GM18909 (cell line): ENCODE data around the gene CCR7.
"Not testable (repeated sequence)": the region's sequence is repeated elsewhere in the genome, so short reads cannot be mapped to it uniquely, and the experiment has no call there.

Source experiments
- ATAC-seq: cut with Tn5 transposase; IDR thresholded peaks from one replicate; pipeline ENCODE4 v1.9.1; 2021; ENCODE audit warnings: mild to moderate bottlenecking; ENCODE audit not compliant: unreplicated experiment, poor library complexity

CCR7 gene

DNA sequence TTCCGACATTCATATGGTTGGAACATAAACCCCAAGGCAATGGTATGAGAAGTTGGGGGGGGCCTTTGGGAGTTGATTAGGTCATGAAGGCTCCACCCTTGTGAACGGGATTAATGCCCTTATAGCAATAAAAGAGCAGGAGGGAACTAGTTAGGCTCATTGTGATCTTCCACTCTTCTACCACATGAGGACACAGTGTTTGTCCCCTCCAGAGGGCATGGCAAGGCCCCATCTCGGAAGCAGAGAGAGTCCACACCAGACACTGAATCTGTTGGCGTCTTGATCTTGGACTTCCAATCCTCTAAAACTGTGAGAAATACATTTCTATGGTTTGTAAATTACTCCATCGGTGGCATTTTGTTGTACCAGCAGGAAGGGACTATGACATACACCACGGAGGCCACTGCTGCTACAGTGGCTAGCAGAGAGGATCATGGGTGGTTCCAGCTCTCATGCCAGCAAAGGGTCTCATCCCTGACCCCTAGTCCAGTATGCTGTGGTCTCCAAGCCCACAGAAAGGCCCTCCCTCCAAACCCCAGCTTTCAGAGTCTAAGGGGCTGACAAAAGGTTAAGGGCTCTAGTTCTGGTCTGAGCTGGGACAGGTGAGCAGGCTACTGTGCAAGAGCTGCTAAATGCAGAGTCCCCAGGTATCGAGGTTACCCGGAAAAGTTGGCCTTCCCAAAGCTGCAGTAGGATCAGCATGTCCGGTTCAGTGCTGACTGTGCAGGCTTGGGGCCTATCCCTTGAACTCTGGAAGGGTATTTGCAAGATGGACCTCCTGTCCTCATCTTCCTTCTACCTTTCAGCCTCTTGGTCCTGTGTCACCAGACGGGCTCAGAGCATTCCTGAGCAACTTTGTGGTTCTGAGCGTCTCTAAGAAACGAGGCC, 12.2 kb downstream of the CCR7 start:
- no peak for ATAC-seq

DNA sequence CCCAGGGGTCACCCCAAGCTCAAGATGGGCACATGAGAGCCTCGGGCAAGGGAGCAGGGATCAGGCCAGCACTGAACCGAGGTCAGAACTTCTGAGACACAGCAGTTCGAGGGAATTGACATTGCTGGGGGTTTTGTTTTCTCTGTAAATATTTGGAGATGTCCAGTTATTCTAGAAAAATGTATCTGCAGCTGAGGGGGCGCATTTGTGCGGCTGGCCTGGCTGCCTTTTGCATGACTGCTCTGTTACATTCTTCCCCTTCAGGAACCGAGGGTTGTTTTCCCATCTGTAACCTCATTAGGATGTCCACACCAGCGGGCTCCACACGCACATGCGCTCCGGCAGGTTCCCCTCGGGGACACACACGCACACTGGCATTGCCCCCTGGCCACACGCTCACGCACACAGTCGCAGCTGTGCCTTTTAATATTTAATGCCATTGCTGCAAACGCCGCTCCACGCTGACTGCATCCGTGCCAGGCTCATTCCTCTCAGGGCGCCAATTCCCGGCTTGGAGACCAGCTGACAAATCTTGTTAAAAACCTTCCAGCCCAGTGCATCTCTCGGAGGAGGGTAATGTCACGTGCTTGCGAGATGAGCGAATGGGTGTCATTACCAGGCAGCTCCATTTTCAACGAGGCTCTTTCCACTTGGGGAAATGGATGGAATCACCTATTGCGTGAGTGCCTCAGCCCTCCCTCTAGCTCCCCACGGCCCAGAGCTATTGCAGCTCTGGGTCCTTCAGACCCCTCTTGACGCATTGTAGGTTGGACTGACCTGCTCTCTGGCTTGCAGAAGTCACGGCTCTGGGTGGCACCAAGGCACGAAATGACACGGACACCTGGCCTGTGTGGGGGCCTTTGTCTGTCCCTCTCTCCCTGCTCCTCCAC, 13.1 kb downstream of the CCR7 start:
- ATAC-seq: no peak

DNA sequence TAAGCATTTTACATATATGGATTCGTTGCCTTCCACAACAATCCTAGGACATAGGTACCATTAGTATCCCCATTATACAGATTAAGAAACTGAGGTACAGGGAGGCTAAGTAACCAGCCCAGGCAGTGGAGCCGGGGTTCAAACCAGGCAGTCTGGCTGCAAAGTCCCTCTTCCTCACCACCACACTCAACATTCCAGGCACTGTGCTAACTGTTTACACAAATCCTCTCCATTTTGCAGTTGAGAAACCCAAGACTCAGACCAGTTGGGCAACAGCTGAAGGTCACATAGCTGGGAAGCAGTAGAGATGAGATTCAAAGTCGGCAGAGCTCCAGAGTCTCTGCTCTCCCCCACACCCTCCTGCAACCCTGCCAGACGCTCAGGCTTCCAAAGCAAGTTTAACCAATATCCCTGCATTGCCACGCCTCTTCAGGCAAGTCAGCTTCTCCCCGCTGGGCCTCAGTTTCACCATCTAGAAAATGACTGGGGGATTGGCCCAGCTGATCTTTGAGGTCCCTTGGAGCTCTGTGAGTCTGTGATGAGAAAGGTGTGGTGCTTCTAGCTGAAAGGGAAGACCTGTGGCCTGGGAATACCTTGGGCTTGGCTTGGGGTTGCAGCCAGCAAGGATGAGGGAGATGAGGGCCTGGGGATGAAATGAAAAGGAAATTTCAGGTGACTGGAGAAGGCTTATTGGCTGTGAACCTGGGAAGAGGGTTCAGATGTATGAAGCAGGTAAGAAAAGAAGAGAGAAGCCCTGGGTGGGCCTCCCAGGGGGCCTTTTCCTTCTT, 14.0 kb downstream of the CCR7 start:
- no peak for ATAC-seq

DNA sequence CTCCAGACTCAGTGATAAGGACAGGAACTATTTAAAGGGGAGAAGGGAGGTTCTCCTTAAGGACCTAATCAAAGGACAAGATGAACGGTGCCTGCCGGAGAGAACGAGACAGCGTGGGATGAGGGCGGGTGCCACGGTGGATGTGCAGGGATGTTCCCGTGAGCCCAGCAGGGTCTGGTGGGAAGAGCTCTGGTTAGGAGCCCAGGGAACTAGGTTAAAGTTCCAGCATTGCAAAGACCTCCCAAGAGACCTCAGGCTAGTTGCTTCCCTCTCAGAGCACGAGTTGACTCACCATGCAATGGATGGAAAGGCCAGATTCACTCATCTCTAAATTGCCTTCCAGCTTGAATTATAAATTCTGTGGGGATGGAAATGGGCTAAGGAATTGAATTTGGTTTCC, 14.7 kb downstream of the CCR7 start:
- no peak for ATAC-seq

DNA sequence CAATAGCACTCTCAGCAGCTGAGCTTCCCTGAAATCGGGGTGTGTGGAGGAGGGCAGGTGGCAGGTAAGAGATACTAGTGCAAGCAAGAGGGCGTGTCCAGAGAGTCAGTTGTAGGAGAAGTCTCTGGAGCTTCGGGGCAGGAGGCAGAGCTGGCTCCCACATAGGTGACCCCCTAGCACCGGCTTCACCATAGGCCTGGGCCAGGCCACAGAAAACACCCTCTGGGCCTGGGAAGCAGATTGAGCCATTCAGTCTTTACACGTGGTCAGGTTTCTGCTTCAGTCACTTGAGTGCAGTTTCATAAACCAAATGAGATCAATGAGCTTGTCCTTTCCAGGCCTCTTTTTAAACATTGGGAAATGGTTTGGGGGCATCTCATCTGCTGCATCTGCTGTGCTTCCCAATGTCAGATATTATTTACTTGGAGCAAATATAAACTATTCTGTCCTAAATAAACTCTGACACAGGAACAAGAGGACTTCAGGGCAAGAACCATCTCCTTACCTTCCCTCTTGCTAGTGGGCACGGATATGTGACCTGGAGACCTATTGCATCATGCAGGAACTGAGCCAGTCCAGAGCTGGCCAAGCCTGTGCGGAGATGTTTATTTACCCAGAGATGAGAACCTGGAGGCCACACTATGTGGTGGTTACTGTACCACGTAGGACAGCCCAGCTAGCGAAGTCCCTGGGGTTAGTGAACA, 16.1 kb downstream of the CCR7 start:
- no peak for ATAC-seq

DNA sequence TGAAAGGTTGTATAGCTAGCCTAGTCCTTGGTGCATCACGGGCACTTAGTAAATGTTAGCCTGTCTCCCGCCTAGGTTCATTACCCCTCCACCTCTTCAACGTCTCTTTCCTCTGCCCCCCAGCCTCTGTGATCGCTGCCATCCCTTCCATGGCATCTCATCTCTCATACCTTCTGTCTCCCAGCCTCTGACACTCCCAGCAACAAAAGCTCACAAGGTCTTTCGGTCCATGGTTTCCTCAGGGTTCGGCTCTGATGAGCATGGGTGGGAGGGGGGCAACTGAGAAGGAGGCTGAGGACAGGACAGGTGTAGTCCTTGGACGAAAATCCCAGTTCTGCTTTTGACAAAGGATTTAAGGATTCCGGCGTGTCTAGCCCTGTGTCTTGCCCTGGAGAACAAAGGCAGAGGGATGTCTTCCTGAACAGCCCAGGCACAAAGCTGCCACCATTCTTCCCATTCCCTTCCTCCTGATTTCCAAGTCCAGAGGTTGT, 16.7 kb downstream of the CCR7 start:
- ATAC-seq: no peak

DNA sequence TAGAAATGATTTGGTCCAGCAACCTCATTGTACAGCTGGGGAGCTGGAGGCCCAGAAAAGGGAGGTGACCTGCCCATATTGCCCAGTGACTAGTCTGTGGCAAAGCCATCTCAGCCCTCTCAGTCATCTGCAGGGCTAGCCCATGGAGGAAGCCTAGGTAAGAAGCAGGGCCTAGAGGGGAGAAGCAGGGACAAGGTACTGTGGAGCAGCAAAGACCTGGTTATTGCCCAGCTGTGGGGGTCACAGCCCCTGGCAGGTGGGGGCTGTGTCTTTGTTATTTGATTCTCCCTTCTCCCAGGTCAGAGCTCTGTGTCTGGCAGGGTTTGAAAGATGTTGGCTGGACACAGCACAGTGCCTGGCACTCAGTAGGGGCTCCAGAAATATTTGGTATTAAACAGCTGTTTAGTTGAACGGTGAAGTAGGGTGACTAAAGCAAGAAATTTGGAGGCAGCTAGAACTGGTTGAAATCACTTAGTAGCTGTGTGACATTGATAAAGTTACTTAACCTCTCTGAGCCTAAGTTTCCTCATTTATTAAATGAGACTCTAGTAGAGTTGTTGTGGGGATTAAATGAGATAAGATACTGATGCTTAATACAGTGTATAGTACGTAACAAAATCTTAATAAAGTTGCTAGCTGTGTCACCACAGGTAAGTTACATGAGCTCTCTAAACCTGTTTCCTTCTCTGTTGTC, 17.3 kb downstream of the CCR7 start:
- ATAC-seq: no peak

DNA sequence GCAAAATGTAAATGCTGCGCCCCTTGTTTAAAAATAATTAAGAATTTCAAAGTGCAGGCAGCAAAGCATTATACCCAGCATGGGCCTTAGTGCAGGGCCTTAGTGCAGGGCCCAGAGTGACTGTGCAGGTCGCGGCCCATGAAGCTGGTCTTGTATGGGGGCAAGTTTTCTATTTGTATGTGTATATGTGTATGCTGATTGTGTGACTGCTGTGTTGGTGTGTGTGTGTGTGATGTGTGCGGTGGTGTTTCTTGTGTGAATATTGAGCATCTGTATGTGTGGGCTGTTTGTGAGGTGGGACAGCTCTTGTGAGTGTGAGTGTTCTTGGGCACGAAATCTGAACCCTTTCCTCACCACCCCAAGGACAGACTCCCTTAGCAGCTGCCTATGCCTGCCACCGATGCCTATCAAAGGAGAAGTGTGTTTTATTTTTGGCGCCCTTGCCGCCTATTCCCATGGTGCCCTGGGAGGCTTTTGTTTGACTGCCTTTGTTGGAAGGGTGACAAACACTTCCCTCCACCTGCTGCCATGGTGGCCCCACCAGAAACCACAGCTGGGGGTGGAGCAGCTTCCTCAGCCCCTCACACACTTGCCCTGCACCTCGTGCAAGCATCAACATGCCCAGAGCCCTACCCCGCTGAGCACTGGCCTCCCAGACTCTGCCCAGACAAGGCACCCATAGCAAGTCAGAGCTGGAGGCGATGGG, 18.0 kb downstream of the CCR7 start:
- ATAC-seq: no peak

DNA sequence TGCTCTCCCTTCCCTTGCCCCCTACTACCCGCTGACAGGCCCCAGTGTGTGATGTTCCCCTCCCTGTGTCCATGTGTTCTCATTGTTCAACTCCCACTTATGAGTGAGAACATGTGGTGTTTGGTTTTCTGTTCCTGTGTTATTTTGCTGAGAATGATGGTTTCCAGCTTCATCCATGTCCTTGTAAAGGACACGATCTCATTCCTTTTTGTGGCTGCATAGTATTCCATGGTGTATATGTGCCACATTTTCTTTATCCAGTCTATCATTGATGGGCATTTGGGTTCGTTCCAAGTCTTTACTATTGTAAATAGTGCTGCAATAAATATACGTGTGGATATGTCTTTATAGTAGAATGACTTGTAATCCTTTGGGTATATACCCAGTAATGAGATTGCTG, 18.8 kb downstream of the CCR7 start:
- ATAC-seq: not testable (repeated sequence)

DNA sequence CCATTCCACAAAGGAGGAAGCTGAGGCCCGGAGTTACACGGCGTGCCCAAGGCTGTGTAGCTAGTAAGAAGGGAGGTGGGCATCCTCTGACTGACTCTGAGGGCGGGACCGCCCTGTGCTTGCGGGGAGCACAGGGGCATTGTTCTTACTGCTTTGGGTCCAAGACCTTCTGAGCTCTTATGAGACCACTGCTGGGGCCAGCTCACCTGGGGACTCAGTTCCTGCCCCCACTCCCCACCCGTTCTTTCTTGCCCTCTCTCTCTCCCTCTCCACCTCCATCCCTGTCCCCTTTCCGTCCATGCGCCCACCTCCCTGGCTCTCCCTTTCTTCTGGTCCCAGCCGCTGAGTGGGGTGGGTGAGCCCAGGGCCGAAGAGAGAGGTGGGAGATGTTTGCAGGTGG, 19.6 kb downstream of the CCR7 start:
- ATAC-seq: no peak

DNA sequence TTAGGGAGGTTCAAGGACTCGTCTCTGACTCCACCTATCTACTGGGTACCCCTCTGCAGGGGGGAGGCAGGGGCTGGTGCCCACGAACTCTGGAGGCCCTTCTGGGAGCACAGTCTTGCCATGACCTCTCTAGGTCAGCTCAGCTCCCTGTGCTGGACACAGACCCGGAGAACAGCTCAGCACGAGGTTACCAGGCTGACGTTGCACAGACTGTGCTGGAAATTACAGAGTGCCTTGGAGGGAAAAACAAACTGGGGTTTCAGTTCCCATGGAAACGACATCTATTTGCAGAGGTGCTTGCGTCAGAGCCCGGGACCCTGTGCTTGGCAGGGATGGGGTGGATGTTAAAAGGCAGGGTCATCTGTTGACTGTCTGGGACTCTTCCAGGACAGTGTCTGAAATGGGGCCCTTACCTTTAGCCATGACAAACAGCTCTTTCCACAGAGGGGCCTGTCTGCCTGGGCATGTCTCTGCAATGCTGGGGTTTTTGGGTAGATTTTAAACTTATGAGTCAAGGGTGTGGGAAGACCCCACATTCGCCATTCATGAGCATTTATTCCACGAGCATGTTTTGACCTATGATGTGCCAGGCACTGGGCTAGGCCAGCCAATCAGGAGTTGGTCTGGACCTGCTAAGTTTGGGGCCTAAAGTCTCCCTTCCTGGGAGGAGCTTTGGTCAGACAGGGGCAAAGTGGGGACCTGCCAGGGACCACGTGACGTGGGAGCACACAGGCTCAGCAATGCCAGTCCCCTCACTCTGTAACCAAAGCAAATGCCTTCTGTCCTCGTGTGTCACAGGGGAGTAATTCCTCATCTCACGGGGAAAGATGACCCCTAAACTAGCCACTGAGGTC, 22.5 kb downstream of the CCR7 start:
- no peak for ATAC-seq

DNA sequence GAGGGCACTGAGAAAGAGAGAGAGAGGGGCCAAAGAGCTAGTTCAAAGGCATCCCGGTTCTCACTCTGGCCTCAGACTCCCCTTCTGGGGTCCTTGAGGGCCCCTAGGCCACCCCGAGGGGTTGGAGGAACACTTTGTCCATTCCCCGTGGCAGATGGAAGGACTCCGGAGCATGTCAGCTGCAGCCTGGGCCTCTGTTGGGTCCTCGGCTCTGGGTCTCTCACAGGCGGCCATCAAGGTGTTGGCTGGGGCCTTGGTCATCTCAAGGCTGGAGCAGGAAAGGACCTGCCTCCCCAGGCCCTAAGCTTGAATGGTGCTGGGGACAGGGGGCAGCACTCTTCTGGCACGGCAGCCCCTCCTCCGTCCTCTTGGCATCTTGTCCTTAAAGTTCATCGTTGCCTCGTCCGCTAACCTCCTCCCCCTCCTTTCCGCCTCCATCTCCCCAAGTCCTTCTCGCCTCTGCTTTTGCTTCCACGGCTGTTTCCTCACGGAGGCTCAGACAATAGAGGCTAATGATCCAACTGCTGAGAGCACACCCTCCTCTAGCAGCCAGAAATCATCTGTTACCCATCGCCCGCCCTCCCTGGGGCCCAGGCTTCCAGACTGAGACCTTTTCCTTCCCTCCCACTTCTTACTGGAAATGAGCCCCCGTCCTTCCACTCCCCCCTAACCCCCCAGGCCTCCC, 23.3 kb downstream of the CCR7 start:
- no peak for ATAC-seq

DNA sequence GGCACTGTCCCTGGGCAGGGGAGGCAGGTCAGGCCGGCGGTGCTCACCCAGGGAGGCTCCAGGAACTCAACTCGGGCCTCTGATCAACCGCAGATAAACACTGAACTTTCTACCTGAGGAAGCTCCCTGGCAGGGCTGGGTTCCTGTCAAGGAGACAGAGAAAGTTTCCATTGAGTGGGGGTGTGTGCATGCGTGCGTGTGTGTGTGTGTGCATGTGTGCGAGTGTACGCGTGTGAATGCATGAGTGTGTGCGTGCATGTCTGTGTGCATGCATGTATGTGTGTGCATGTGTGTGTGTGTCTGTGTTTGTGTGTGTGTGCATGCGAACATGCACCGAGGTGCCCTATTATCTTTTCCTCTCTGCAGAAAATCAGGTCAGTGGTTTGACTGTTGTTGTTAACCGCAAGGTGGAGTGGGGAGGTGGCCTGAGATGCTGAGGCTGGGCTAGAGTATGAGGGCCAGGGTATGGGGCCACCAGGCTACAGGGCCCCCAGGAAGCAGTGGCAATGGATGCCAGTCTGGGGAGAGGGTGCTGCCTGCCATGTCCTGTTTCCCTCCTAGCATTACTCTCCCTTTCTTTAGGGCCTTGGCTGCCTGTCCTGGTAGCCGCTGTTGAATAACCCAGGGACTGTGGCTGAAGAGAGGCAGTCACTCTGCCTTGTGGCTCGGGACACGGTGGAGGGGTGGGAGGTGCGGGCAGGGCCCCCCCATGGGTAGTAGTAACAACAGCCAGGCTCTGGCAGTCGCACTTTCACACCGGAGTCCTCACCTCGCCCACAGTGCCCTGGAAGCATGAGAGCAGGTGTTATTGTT, 24.0 kb downstream of the CCR7 start:
- no peak for ATAC-seq

DNA sequence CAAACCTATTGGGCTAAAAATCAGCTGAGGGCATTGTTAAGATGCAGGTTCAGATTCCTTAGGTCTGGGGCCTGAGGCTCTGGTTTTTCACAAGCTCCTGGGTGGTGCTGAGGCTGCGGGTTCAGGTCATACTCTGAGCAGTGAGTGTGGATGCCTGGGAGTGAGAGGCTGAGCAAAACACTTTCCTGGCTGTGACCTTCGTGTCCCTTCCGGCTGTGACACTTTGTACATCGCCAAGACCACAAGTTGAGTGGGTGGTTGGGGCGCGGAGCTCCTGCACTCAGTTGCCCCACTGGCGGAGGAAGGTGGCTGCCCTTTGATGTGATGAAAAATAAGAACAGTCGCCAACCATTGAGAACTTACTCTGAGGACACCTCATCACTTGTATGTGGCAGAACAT, 24.8 kb downstream of the CCR7 start:
- no peak for ATAC-seq

DNA sequence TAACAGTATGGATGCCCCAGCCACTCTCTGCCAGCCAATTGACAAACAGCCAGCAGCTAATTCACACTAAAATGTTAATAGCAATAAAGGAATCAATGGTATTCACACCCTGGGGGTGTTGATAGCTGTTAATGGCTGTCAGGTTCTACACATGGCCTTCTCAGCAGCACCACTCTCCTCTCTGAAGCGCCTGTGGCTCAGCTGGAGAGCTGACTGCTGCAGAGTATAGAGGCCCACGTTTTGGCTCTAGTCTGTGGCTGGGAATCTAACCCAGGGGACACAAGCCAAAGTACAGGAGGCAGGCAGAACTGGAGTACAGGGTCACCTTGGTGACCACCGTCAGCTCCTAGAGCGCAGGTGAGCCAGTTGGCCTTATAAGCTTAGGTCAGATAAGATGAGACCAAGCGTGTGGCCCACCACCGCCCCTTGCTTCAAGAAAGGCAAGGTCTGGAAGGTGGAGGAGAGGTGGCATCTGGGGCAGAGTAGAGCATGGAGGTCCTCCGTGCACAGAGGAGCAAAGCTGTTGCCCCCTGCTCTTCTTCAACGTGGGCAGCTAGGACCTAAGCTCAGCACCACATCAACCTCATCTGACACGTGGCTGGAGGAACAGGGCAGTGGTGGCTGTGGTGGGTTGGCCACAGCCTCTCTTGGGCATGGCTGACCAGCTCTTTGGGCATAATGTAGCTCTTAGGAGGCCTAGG, 25.4 kb downstream of the CCR7 start:
- no peak for ATAC-seq
